ENCODE data around the gene GATAD1.

The GATAD1 gene

DNA sequence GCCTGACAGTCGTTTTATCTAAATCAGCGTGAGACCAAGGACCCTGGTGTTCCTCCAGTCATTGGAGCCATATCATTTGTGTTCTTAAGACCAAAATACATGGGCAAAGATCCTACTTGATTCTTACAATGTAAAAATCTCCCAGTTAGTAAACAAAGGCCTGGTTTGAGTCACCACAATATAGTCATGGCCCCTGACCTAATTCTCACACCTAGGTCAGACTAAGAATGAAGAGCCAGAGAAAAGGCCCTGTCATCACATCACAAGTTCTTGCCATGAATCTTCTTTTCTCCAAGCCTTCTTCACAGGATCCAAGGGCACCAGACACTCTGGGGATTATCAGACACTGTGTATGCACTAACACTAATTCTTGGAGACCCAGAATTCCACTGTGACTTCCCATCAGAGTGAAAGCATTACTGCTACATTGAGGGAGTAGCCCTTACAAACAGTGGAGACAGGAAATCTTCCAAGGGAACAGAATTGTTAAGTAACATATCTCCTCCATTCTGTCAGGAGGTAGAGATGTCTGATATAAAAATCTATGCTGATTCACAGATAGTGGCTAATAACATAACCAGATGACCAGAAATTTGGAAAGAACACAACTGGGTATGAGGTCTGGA, 38.1 kb downstream of the GATAD1 start:
- DNase-seq: no peak

- DNase-seq: no peak
Measured at GRCh38 chr7:92485974-92486373, 38.7 kb downstream of the GATAD1 start.

DNA sequence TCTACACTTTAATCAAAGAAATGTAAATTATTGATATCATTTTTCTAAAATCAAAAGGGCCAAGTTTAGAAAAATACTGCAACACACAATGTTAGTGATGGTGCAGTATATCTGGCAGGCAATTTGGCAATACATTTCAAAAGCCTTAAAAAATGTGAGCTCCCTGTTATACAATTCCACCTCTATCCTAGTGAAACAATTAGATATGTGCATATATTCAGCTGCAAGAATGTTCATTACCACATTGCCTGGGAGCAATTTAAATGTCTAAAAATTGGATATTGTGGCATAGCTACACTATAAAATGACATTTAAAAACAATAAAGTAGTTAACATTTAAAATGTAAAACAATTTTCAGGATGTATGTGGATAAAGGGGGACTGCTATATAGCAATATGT, 40.5 kb downstream of the GATAD1 start:
- DNase-seq: no peak

GRCh38 chr7:92489634-92490033, 42.4 kb downstream of the GATAD1 start:
- DNase-seq: no peak

- DNase-seq: no peak
Measured at GRCh38 chr7:92496876-92497275, 49.6 kb downstream of the GATAD1 start.

DNA sequence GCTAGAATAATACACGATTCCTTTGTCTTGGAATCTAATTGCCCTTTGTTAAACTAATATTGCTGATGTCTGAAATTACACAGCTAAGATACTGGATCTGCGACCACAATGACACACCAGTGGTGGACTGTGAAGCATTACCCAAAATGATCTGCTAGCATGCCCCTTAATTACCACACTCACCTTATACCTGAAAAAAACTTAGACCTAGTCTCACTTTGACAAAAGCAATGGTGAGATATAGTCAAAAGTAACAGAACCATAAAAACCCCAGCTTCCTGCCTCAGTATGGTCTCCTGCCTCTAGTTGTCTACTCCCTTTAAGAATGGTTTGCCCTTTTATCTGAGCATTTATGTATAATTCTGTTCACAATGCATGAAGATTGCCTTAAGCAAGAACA, 51.3 kb downstream of the GATAD1 start:
- DNase-seq: no peak

- no peak for DNase-seq
Measured at GRCh38 chr7:92503767-92504166, 56.5 kb downstream of the GATAD1 start.

DNA sequence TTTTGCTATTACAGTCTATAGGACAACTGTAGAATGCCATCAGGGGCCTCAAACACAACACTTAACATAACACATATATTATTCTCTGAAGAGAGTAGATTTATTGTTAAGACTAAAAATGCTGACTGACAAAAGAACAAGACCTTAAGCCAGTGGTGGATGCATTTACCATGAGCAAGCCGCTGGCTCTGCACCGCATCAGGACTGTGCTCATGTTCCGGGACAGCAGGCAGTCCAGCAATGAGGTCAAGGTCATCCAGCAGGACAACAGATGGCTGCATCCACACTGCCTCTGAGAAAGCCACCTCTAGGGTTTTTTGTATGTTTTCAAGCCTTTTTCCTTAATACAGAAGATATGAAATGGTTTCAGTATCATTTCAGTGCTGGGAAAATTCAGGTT, 57.3 kb downstream of the GATAD1 start:
- no peak for DNase-seq

GRCh38 chr7:92506363-92506762, 59.1 kb downstream of the GATAD1 start:
- no peak for DNase-seq

DNA sequence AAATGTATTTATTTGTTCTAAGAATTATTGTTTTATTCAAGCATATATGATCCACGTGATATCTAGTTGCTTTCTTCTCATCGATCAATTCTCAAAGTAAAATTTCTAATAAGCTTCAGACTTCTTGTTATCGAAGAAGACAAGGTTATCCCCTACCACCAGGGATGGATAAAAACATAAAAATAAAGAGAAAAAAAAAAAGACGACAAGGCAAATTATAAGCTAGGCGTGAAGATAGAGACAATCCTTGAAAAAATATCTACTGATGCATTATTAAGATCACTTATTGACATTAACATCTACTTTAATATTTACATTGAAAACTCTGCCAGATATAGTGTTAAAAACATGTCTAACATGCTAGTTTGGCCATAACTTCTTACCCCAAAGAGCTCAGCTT, 61.7 kb downstream of the GATAD1 start:
- DNase-seq: no peak

Data from NCI-H524 treated with DMSO at 0.1 percent for 48 hours (cell line).